HG03354 (cell line): ENCODE measurements around the gene MNT.
A peak's percentile ranks its signal among the peaks of the same experiment; 100 is the strongest.
"Not testable (repeated sequence)": the region's sequence is repeated elsewhere in the genome, so short reads cannot be mapped to it uniquely, and the experiment has no call there.

Source experiments
- ATAC-seq: cut with Tn5 transposase; IDR thresholded peaks from one replicate; pipeline ENCODE4 v1.9.1; 2021; ENCODE audit warnings: mild to moderate bottlenecking; ENCODE audit not compliant: unreplicated experiment, poor library complexity, severe bottlenecking

Gene MNT

DNA sequence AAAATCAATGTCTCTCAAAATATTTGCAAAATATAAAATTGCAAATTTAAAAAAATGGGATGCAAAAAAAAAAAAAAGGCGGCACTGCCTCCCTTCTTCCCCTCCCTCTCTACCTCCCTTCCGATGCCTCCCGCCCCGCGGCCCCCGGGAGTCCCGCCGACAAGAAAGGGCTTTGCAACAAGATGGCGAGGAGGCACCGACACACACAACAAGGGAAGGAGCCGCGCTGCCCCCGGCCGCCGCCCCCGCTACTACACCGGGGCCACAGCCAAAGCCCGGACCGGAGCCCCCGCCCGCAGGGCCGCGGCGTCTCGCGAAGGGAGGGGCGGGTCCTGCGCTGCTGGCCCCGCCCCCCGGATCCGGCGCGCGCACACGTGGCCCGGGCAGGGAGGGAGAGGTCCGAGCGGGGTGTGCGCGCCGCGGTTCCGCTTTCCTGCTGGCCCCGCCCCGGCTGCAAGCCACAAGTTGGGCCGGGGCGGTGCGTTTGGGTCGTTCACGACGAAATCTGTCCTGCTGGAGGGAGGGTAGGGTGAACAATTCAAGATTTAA is at the start of gene MNT:
Gene MNT, minus strand, starts transcription at position 184 of the 549 bp plus-strand sequence. CDS start 348 bp downstream, outside the sequence.
- ATAC-seq, result peak; percentile 33

- no peak for ATAC-seq
Observed at GRCh38 chr17:2450016-2450650, 49.3 kb upstream of the MNT start.

- no peak for ATAC-seq
Observed at GRCh38 chr17:2449486-2449885, 48.6 kb upstream of the MNT start.

DNA sequence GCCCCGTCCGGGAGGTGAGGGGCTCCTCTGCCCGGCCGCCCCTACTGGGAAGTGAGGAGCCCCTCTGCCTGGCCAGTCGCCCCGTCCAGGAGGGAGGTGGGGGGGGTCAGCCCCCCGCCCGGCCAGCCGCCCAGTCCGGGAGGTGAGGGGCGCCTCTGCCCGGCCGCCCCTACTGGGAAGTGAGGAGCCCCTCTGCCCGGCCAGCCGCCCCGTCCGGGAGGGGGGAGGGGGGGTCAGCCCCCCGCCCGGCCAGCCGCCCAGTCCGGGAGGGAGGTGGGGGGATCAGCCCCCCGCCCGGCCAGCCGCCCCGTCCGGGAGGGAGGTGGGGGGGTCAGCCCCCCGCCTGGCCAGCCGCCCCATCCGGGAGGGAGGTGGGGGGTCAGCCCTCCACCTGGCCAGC is 46.6 kb upstream of the MNT start:
- ATAC-seq, result not testable (repeated sequence)

GRCh38 chr17:2445638-2446037 is 44.8 kb upstream of the MNT start:
- ATAC-seq, result no peak

- no peak for ATAC-seq
Observed at GRCh38 chr17:2444382-2444781, 43.5 kb upstream of the MNT start.

- ATAC-seq, result no peak
Observed at GRCh38 chr17:2442166-2442565, 41.3 kb upstream of the MNT start.

DNA sequence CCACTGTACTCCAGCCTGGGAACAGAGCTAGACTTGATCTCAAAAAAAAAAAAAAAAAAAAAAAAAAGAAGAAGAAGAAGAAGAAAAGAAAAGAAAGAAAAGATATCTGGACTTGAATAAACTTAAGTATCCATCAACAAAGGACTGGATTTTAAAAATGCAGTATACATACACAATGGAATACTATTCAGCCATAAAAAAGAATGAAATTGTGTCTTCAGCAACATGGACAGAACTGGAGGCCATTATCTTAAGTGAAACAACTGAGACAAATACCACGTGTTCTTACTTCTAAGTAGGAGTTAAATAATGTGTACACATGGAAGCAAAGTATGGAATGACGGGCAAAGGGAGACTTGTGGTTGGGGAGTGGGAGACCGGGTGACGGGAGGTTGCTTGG is 40.1 kb upstream of the MNT start:
- ATAC-seq, result no peak

- not testable (repeated sequence) for ATAC-seq
Observed at GRCh38 chr17:2439997-2440396, 39.1 kb upstream of the MNT start.

- no peak for ATAC-seq
Observed at GRCh38 chr17:2438823-2439222, 38.0 kb upstream of the MNT start.

GRCh38 chr17:2436316-2436905 is 35.6 kb upstream of the MNT start:
- no peak for ATAC-seq

DNA sequence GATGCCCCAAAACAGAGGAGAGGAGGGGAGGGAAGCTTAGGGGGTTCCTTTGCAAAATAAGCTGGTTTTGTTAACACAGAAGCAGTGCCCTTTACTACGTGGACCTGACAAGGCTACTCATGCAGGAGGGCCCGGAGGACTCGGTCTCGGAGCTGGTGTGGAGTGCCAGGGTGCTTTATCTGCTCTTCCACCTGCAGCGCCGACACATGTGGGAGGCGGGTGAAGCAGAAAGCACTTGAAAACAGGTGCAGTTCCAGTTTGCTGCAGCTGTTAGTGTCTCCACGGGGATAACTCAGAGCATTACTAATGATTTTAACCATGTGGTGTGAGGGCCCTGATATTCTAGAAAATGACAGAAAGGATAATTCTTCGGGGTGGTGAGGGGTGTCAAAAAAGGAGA is 35.0 kb upstream of the MNT start:
- ATAC-seq, result no peak

DNA sequence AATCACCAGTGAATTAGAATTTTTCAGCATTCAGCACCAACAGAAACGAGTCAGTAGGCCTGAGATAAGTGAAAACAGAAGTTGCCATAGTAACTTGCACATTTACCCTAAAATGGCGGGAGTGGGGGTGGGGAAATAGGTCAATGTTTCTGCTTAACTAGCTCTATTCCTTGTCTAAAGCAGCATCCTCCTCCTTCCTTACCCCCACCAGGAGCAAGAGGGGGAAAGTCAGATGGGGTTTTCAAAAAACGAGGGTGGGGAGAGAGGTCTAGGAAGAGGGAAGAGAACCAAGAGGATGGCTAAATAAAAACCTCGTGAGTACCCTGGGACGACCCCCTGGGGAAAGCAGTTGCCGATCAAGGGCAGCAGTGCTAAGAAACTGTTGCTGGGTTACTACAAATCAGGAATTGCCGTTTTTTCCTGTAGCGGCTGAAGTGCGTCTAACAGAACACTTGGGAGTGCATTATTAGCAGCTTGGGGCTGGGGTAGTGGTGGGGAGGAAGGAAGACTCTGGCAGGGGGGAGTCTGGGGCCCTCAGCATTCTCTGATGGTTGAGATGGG is 34.4 kb upstream of the MNT start:
- ATAC-seq, result no peak

DNA sequence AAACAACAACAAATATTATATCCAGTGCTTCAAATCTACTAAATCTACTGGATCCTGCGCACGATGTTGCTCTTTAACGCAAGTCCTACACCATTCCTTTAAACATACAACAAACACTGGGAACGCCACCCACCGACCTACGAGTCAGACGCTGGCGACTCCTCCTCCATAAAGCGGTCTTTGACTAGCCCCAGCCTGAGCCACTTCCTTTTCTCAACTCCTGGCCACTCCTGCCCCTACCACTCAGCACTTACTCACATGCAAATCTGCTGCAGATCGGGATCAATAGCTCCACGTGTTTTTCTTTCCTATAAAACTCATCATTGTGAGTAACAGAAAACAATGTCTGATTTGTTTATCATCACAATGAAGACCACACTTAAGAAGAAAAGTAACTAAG is 32.8 kb upstream of the MNT start:
- ATAC-seq, result no peak

- no peak for ATAC-seq
Observed at GRCh38 chr17:2427910-2428309, 27.1 kb upstream of the MNT start.

- ATAC-seq, result no peak
Observed at GRCh38 chr17:2427215-2427614, 26.4 kb upstream of the MNT start.

DNA sequence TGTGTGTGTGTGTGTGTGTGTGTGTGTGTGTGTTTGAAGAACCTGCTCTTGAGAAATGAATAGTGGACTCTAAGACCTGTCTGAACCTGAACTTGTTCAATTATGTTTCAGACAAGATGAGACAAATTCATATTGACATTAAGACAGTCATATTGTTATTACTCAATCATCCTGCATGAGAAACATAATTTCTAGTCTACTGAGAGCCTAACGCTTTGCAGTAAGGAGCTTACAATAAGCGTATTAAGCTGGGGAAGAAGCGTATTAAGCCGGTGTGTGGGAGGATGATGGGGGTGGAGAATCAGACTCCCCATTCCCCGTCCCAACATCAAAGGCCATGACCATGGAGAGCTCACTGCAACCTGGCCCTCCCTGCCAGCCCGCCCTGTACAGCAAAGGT is 22.4 kb upstream of the MNT start:
- ATAC-seq, result no peak

- ATAC-seq, result no peak
Observed at GRCh38 chr17:2421315-2422147, 20.7 kb upstream of the MNT start.

DNA sequence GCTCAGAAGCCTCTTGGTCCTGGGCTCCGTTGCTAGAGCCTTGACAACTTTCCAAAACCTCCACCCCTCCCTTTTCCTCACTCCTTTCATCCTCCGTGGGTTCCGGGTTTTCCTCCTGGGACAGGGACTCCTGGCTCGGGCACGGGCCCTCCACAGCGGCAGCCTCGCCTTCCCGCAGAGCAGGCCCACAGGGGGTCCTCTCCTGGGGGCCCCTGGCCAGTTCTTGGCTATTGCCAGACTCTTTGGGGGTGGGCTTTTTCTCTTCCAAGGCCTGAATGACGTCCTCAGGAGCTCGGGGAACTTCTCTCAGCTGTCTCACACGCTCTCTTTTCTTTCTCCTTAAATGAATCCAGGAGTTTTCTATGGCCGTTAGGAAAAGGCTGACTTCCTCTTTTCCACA is 19.3 kb upstream of the MNT start:
- ATAC-seq, result no peak

DNA sequence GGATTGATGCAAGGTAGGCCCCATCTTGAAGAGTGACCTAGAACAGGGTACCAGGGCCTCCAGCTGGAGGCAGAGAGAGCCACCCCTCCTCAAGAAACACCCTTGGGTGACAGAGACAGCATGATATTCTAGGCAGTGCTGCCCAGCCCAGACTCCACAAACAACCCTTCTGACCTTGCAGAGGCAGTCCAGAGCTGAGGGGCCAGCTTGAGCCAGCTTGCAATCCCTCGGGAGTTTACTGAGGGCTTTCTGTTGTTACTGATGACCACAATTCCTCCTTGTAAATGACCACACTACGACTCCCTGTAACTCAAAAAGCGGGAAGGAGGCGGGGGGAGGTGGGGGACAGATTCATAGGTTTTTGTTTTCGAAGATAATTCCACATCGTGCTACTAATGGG is 18.6 kb upstream of the MNT start:
- no peak for ATAC-seq
